Measurements from ENCODE around the gene MSI2.

MSI2 gene

DNA sequence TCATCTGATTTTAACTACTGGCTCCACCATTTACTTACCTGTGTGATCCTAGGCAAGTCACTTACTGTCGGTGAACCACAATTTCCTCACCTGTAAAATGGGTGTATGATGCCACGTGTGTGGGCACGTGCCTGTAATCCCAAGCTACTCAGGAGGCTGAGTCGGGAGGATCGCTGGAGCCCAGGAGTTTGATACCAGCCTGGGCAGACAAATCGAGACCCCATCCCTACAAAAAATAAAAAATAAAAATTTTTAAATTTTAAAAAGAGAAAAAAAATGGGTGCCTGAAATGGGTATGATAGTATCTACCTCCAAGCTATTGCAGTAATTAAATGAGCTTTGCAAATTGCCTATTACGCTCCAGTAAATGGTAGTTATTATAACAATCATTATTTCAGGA lies 263.5 kb downstream of the MSI2 start:
- H3K9me3 ChIP-seq (ENCODE audit: insufficient read depth, low read length), result no peaks in the 10 kb centered on the region
- no peak overlapping the region for H3K4me2 ChIP-seq (ENCODE audit: low read depth, low read length, poor library complexity, severe bottlenecking)
- H3K27me3 ChIP-seq (ENCODE audit: low read length), result no peaks in the 10 kb centered on the region
- H3F3A ChIP-seq (ENCODE audit: insufficient read depth), result no peaks in the 10 kb centered on the region
- 0 out of 2 replicates have a peak, but pooled peaks cover 3% of the 10 kb centered on the region for H3K79me2 ChIP-seq (ENCODE audit: insufficient read depth, low read length)
- no peaks in the 10 kb centered on the region for H4K20me1 ChIP-seq (ENCODE audit: low read depth, low read length)
- H3K9ac ChIP-seq (ENCODE audit: low read length), result no peak overlapping the region
- H3K36me3 ChIP-seq (ENCODE audit: low read length), result no peaks in the 10 kb centered on the region
- H3K9me2 ChIP-seq (replicated peaks; ENCODE audit: insufficient read depth, low read length), result no peaks in the 10 kb centered on the region
- no peak overlapping the region for H2AFZ ChIP-seq (ENCODE audit: low read depth, low read length, severe bottlenecking)
- H3K27ac ChIP-seq (ENCODE audit: low read depth, low read length), result no peak overlapping the region
- TF ChIP-seq, protein P1, sequence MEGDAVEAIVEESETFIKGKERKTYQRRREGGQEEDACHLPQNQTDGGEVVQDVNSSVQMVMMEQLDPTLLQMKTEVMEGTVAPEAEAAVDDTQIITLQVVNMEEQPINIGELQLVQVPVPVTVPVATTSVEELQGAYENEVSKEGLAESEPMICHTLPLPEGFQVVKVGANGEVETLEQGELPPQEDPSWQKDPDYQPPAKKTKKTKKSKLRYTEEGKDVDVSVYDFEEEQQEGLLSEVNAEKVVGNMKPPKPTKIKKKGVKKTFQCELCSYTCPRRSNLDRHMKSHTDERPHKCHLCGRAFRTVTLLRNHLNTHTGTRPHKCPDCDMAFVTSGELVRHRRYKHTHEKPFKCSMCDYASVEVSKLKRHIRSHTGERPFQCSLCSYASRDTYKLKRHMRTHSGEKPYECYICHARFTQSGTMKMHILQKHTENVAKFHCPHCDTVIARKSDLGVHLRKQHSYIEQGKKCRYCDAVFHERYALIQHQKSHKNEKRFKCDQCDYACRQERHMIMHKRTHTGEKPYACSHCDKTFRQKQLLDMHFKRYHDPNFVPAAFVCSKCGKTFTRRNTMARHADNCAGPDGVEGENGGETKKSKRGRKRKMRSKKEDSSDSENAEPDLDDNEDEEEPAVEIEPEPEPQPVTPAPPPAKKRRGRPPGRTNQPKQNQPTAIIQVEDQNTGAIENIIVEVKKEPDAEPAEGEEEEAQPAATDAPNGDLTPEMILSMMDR (IDR thresholded peaks at IDR 0.05; ENCODE audit: insufficient read depth, low read length, poor library complexity, severe bottlenecking), result no peak
- TF ChIP-seq EZH2phosphoT487 (conservative IDR thresholded peaks at IDR 0.05; ENCODE audit: low read length), result no peak
- H3K4me3 ChIP-seq (ENCODE audit: insufficient read depth, low read length, poor library complexity, severe bottlenecking), result no peak overlapping the region

DNA sequence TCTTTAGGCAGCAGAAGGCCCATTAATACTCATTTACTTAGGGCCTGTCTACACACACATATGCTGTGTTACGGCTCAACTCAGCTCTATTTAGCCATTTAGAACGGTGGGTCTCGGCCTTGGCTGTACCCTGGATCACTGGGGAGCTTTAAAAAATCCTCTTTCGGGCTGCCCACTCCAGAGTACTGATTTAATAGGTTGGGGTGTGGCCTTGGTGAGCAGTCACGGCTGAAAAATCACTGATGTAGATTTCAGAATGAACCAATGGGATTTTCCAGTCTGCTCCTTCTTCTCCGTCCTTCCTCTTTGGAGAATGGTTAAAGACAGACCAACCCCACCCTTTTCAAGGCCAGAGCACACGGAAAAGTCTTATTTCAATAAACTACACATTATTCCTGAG lies 265.3 kb downstream of the MSI2 start:
- no peak for TF ChIP-seq EZH2phosphoT487 (conservative IDR thresholded peaks at IDR 0.05; ENCODE audit: low read length)
- TF ChIP-seq, protein P1 (IDR thresholded peaks at IDR 0.05; ENCODE audit: insufficient read depth, low read length, poor library complexity, severe bottlenecking), result no peak
- H3K36me3 ChIP-seq (ENCODE audit: low read length), result no peaks in the 10 kb centered on the region

DNA sequence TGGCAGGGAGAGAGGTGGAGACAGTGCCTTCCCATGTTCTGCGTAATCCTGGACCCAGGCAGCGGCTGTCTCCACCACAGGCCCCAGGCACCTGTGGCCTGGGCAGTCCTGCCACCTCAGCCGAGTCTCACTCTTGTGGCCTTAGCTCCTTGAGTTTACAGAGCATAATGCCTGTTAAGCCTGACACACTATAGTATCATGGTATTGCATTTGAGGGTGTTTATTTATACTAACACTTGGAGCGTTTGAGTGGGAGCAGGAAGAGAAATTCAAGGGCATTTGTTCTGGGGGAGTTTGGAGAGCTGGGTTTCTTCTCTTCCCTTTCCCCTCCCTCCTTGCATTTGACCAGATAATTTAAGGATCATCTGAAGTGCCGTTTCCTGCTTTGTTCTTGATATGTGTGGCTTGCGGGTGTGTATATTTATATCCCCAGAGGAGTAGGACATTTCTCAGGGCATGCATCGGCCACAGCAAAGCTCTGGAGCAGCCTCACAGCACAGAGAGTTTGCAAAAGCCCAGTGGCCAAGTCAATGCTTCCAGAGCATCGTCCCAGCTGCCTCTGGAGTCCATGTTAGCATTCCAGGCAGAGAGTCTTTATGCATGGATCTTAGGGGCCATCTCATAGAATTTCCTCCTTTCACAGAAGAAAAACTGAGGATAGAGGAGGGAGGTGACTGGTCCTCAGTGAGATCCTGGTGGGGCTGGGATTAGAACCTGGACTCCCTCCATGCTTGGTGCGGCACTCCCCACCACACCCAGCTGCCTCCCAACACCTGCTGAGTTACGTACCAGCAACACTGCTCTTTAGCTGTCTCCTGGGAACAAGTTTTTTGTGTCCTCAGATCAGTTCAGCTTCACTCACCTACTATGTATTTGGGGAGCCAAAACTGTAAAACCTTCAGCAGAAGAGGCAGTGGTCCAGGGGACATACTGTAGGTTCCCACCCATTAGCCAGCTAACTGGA lies 266.0 kb downstream of the MSI2 start:
- Histone ChIP-seq H3K79me2 (ENCODE audit: insufficient read depth, low read length) (0 out of 2 replicates have a peak, but pooled peaks cover 3% of the 10 kb centered on the region), H3F3A (ENCODE audit: insufficient read depth) (no peaks in the 10 kb centered on the region), H3K27me3 (ENCODE audit: low read length) (no peaks in the 10 kb centered on the region), H2AFZ (ENCODE audit: low read depth, low read length, severe bottlenecking) (no peak overlapping the region), H3K9me3 (ENCODE audit: insufficient read depth, low read length) (no peaks in the 10 kb centered on the region), H3K36me3 (ENCODE audit: low read length) (no peaks in the 10 kb centered on the region), H4K20me1 (ENCODE audit: low read depth, low read length) (no peaks in the 10 kb centered on the region), H3K9ac (ENCODE audit: low read length) (no peak overlapping the region), H3K9me2 (replicated peaks; ENCODE audit: insufficient read depth, low read length) (no peaks in the 10 kb centered on the region), H3K4me3 (ENCODE audit: insufficient read depth, low read length, poor library complexity, severe bottlenecking) (no peak overlapping the region), H3K27ac (ENCODE audit: low read depth, low read length) (no peak overlapping the region), H3K4me2 (ENCODE audit: low read depth, low read length, poor library complexity, severe bottlenecking) (no peak overlapping the region)
- TF ChIP-seq EZH2phosphoT487 (conservative IDR thresholded peaks at IDR 0.05; ENCODE audit: low read length), result no peak
- TF ChIP-seq, protein P1 (IDR thresholded peaks at IDR 0.05; ENCODE audit: insufficient read depth, low read length, poor library complexity, severe bottlenecking), result no peak

More for the DNA sequence above, 265.3 kb downstream of the MSI2 start:
- no peaks in the 10 kb centered on the region for H3K27me3 ChIP-seq (ENCODE audit: low read length)
- no peaks in the 10 kb centered on the region for H3K9me3 ChIP-seq (ENCODE audit: insufficient read depth, low read length)
- H3K9me2 ChIP-seq (replicated peaks; ENCODE audit: insufficient read depth, low read length), result no peaks in the 10 kb centered on the region
- no peak overlapping the region for H3K27ac ChIP-seq (ENCODE audit: low read depth, low read length)
- H3K4me2 ChIP-seq (ENCODE audit: low read depth, low read length, poor library complexity, severe bottlenecking), result no peak overlapping the region
- no peak overlapping the region for H3K4me3 ChIP-seq (ENCODE audit: insufficient read depth, low read length, poor library complexity, severe bottlenecking)
- 0 out of 2 replicates have a peak, but pooled peaks cover 3% of the 10 kb centered on the region for H3K79me2 ChIP-seq (ENCODE audit: insufficient read depth, low read length)
- H3F3A ChIP-seq (ENCODE audit: insufficient read depth), result no peaks in the 10 kb centered on the region
- no peak overlapping the region for H3K9ac ChIP-seq (ENCODE audit: low read length)
- no peaks in the 10 kb centered on the region for H4K20me1 ChIP-seq (ENCODE audit: low read depth, low read length)
- no peak overlapping the region for H2AFZ ChIP-seq (ENCODE audit: low read depth, low read length, severe bottlenecking)

Measured in SU-DHL-6 (cell line).